Epithelial cell of proximal tubule (primary cell): ENCODE measurements around the gene SLC2A13. TPM values are rescaled to one million over a fixed set of nuclear protein-coding genes. Genes with fewer than 3 reads are reported as not detected.

Experiments
- DNase-seq: peaks from one replicate; pipeline ENCODE4 v3.0.0-alpha.2; 2011; ENCODE audit warnings: low read depth
- H3K4me3 ChIP-seq: 2 replicates; pipeline ENCODE4 v1.5.1; 2011; ENCODE audit warnings: low read depth, mild to moderate bottlenecking, low read length
- CTCF ChIP-seq: conservative IDR thresholded peaks from 2 replicates; pipeline ENCODE4 v1.5.1; 2012; ENCODE audit warnings: low read depth, mild to moderate bottlenecking, low read length
- total RNA-seq: library from RNA; depleted of rRNA; stranded (reverse); fragments of >200 nt; gene quantifications from 2 replicates; pipeline ENCODE4 v1.2.3, GENCODE V29; 2015

Gene SLC2A13
- total RNA-seq, 1 donor from 2014 or later: 4.6 TPM

DNA sequence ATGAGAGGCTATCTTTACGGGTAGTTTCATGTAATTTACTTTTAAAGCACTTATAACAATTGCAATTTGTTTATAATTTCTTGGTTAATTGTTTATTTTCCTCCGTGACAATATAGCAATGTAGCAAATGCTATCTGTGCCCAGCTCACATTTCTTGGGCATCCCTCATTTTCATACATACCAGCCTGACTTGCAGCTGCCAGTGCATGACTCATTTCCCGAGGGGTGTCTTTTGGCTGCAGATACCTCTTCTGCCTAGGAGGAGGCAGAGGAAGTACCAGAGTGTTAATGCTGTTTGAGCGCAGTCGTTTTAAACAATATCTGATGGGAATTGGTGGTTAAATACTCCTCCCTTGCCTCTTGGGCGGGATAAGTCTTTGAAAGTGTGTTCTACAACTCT, 382.1 kb downstream of the SLC2A13 start:
- DNase-seq: no peak
- no peak for TF ChIP-seq CTCF
- H3K4me3 ChIP-seq: no peak overlapping the region

- H3K4me3 ChIP-seq: no peak overlapping the region
- no peak for TF ChIP-seq CTCF
- no peak for DNase-seq
Observed at GRCh38 chr12:39722504-39722903, 383.4 kb downstream of the SLC2A13 start.

GRCh38 chr12:39713552-39713951, 392.3 kb downstream of the SLC2A13 start:
- no peak overlapping the region for H3K4me3 ChIP-seq
- TF ChIP-seq CTCF: no peak
- DNase-seq: no peak

DNA sequence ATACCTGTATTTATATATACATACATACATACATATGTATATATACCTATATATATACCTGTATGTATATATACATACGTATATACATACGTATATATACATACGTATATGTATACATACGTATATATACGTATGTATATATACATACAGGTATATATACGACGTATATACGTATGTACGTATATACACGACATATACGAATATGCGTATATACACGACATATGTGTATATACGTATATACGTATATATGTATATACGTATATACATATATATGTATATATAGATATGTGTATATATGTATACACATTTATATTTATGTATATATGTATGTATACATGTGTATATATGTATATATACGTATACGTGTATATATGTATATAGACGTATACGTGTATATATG, 393.5 kb downstream of the SLC2A13 start:
- H3K4me3 ChIP-seq: no peak overlapping the region
- no peak for TF ChIP-seq CTCF
- DNase-seq: no peak

Other genes with a start within 250 kb of the SLC2A13 start
- gene LRRK2, start 118.9 kb upstream of the SLC2A13 start, total RNA-seq: 0.43 and 0.52 TPM in 2 replicates